Gastroesophageal sphincter (tissue), 3 donors: ENCODE measurements around the gene SFI1.
"Not testable (repeated sequence)": the region's sequence is repeated elsewhere in the genome, so short reads cannot be mapped to it uniquely, and the experiment has no call there.

Experiments used
- POLR2A ChIP-seq, 2 donors: fragments of 450-650 bp; IDR thresholded peaks; one replicate each; pipeline ENCODE4 v1.6.1; 2017; ENCODE audit warnings: antibody characterized with exemption in 2 of 2, mild to moderate bottlenecking in 2 of 2, moderate library complexity in 1 of 2
- POLR2AphosphoS5 ChIP-seq: sonication (generic); formaldehyde crosslinking; IDR thresholded peaks from one replicate; pipeline ENCODE4 v1.6.1; 2017; ENCODE audit warnings: antibody characterized with exemption
- TF ChIP-seq, protein P1 (sequence below), 4 experiments: fragments of 200-600 bp in 2 of 4; fragments of 450-650 bp in 2 of 4; sonication (generic) in 1 of 4; IDR thresholded peaks; one replicate each; pipeline ENCODE4 v1.5.1; 2017 to 2019; ENCODE audit warnings: antibody characterized with exemption in 4 of 4, mild to moderate bottlenecking in 2 of 4, moderate library complexity in 2 of 4

GRCh38 chr22:31507517-31507916 is 11.2 kb downstream of the SFI1 start:
- TF ChIP-seq POLR2AphosphoS5; POLR2A (IDR thresholded peaks at IDR 0.05): not testable (repeated sequence)
- TF ChIP-seq, protein P1, sequence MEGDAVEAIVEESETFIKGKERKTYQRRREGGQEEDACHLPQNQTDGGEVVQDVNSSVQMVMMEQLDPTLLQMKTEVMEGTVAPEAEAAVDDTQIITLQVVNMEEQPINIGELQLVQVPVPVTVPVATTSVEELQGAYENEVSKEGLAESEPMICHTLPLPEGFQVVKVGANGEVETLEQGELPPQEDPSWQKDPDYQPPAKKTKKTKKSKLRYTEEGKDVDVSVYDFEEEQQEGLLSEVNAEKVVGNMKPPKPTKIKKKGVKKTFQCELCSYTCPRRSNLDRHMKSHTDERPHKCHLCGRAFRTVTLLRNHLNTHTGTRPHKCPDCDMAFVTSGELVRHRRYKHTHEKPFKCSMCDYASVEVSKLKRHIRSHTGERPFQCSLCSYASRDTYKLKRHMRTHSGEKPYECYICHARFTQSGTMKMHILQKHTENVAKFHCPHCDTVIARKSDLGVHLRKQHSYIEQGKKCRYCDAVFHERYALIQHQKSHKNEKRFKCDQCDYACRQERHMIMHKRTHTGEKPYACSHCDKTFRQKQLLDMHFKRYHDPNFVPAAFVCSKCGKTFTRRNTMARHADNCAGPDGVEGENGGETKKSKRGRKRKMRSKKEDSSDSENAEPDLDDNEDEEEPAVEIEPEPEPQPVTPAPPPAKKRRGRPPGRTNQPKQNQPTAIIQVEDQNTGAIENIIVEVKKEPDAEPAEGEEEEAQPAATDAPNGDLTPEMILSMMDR (IDR thresholded peaks at IDR 0.05) = not testable (repeated sequence)
